Measurements from ENCODE around the gene KLHL7.

The KLHL7 gene

DNA sequence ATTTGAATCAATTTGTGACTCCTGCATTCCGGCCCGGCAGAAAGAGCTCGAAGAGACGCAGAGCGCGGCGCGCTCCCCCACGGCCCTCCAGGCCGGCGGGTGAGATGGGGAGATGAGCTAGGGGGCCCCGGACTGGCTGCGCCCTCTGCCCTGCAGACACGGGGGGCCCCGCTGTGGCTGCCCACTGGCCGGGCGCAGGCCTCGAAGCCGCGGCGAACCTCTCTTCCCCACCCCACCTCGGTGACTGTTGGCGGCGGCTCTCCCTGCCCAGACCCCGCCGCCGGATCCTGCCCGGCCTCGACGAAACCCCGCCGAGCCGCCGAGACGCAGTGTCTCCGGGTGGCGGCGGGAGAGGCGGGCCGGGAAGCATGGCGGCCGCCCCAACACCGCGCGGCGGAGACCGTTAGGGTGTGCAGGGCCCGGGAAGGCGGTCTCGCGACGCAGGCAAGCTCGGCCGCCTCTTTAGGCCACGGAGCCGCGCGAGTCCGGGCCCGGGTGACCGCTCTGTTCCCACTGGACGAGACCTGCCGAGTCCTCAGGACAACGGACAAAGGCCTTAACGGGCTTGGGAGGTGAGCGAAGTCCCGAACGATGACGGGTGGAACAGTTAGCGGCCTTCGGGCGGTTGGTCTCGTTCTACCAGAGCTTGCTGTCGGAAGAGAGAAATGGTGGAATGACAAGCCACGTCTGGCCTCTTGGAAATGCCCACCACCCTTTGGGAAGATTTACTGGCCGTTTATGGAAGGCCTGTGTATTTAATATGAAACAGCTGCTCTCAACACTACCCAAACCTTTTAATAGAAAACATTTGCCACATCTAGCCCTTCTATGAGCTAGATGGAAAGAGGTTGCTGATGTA lies 100.6 kb downstream of the KLHL7 start:
- no peak for DNase-seq (ENCODE audit: extremely low spot score)
- ChIA-PET POLR2A (no interaction called here), CTCF (interaction anchor here (0.8 to 2.5 kb wide), 6 partner anchors 8 to 67 kb away, joined by 3 to 10 read pairs (median 4); no protein-coding TSS in a partner anchor)
- TF ChIP-seq, protein P1, sequence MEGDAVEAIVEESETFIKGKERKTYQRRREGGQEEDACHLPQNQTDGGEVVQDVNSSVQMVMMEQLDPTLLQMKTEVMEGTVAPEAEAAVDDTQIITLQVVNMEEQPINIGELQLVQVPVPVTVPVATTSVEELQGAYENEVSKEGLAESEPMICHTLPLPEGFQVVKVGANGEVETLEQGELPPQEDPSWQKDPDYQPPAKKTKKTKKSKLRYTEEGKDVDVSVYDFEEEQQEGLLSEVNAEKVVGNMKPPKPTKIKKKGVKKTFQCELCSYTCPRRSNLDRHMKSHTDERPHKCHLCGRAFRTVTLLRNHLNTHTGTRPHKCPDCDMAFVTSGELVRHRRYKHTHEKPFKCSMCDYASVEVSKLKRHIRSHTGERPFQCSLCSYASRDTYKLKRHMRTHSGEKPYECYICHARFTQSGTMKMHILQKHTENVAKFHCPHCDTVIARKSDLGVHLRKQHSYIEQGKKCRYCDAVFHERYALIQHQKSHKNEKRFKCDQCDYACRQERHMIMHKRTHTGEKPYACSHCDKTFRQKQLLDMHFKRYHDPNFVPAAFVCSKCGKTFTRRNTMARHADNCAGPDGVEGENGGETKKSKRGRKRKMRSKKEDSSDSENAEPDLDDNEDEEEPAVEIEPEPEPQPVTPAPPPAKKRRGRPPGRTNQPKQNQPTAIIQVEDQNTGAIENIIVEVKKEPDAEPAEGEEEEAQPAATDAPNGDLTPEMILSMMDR (IDR thresholded peaks at IDR 0.05; ENCODE audit: control extremely low read depth, extremely low read depth, low read depth, missing control alignments) = no peak

DNA sequence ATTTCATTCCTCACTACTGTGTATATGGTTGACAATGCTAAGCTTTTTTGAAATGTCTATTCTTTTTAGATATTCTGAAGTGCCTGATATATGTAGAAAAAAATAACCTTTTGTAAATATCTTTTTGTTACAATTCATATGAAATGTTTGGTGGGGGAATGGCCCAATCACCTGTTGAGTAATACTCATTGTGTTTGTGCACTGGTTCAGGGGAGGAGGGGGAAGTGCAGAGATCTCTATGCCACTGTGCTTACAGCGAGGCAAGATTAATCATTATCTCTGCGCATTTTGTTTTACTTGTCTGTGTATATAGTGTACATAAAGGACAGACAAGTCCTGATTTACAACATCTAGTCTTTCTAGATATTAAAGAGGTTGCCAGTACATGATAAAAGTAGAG lies 101.4 kb downstream of the KLHL7 start:
- ChIA-PET POLR2A (no interaction called here), CTCF (interaction anchor here (1.2 kb wide), 1 partner anchor 11 kb away, joined by 5 read pairs; no protein-coding TSS in a partner anchor)
- TF ChIP-seq, protein P1 (IDR thresholded peaks at IDR 0.05; ENCODE audit: control extremely low read depth, extremely low read depth, low read depth, missing control alignments) = no peak
- DNase-seq (ENCODE audit: extremely low spot score) = no peak

DNA sequence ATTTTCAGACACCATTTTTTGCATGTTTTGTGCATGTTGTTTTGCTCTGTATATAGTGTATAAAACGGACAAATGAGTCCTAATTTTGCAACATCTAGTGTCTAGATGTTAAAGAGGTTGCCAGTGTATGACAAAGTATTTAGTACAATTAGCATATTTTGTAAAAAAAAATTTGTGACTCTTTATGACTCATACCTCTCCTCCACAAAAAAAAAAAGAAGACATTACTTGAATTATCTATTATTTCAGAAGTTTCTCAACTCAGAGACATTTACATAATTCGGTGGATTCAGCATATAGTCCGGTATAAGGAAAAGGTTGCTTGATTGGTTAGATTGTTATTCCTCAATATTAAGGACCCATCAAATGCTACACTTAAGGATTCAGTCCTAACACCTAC lies 102.3 kb downstream of the KLHL7 start:
- POLR2A ChIA-PET = no interaction called here
- DNase-seq (ENCODE audit: extremely low spot score) = no peak
- CTCF ChIA-PET = no interaction called here
- TF ChIP-seq, protein P1 (IDR thresholded peaks at IDR 0.05; ENCODE audit: control extremely low read depth, extremely low read depth, low read depth, missing control alignments) = no peak

DNA sequence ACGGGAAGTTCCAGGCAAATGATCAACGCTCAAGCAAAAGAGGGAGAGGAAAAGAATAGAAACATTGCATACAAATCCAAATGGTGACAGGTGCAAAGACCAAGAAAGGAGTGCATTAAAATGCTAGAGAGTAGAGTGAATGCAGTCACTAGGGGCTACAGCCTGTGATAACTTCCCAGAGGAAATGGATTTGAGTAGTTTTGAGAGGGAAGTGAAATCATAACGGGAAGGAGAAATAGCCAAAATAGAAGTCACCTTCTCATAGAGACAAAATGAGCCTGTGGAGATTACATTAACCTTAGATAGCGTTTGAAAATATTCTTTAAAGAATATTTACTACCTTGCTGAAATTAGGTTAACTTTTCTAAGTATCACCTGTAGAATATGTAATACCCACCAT lies 102.7 kb downstream of the KLHL7 start:
- no peak for DNase-seq (ENCODE audit: extremely low spot score)
- ChIA-PET CTCF (interaction anchor here (1.2 kb wide), 1 partner anchor 16 kb away, joined by 3 read pairs; no protein-coding TSS in a partner anchor), POLR2A (no interaction called here)
- TF ChIP-seq, protein P1 (IDR thresholded peaks at IDR 0.05; ENCODE audit: control extremely low read depth, extremely low read depth, low read depth, missing control alignments) = no peak

DNA sequence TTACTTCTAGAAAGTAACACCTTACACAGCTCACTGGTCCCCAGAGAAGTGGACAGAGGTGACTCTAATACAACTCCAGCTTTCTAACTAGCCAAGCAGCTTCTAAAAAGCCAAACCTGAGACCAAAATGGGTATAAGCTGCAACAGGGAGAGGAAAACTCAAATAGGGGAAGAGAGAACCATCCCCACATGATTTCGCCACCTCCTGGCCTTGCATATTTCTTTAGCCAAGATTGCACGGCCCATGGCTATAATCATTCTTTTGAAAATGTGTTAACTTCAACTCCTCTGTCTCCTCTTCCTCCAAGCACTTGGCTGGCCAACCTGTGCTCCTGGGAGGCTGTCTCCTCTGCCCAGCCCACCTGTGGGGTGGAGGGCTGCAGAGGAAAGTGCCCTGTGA lies 104.9 kb downstream of the KLHL7 start:
- DNase-seq (ENCODE audit: extremely low spot score) = no peak
- POLR2A ChIA-PET = no interaction called here
- TF ChIP-seq, protein P1 (IDR thresholded peaks at IDR 0.05; ENCODE audit: control extremely low read depth, extremely low read depth, low read depth, missing control alignments) = no peak
- CTCF ChIA-PET = no interaction called here

GRCh38 chr7:23211589-23211988 lies 106.0 kb downstream of the KLHL7 start:
- POLR2A ChIA-PET = no interaction called here
- TF ChIP-seq, protein P1 (IDR thresholded peaks at IDR 0.05; ENCODE audit: control extremely low read depth, extremely low read depth, low read depth, missing control alignments) = no peak
- CTCF ChIA-PET = no interaction called here
- no peak for DNase-seq (ENCODE audit: extremely low spot score)

Data from GM10248 (cell line).